GM12875 (cell line): ENCODE measurements around the gene TLX2.

Experiments
- H3K4me3 ChIP-seq: one replicate; pipeline ENCODE4 v1.5.1; 2011; ENCODE audit warnings: low read depth, low read length, control low read depth
- CTCF ChIP-seq: IDR thresholded peaks from 2 replicates; pipeline ENCODE4 v1.5.1; 2011; ENCODE audit warnings: low read depth, mild to moderate bottlenecking, control low read depth, inconsistent platforms, low read length, moderate library complexity, borderline replicate concordance; ENCODE audit not compliant: insufficient read depth

Gene TLX2

DNA sequence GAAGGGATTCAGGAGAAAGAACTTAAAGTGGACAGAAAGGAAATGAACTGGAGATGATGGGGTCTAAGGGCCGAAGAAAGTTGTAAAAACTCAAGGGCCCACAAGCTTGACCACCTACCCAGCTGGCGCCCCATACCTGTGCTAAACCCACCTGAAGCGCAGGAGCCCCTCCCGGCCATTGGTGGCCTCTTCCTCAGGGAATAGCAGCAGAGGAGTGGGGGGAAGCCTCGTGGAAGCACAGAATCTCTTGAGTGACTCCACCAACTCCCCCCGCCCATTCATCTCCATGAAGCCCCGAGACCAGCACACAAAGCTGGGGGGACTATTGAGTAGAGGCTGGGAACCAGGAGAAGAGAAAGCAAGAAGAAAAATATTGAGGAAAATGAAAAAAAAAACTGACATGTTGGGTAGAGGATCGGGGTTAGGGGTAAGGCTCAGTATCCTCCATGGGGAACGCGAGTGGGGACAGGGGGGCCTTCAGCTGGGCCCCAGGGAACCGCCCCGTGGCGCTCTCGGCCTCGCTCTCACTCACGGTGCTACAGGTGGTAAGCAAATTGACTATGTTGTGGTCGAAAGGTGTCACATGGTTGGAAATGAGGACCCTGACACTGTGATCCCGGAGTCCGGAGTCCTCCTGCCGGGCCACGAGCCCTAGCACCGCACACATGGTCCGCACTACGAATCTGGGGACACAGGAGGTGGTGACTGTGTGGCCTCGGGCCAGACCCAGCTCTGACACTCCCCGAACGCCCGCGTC, 14.5 kb downstream of the TLX2 start:
- peak overlapping the region; percentile 82 for H3K4me3 ChIP-seq
- TF ChIP-seq CTCF = peak; percentile 17; the same call in 1 of the 2 replicates

DNA sequence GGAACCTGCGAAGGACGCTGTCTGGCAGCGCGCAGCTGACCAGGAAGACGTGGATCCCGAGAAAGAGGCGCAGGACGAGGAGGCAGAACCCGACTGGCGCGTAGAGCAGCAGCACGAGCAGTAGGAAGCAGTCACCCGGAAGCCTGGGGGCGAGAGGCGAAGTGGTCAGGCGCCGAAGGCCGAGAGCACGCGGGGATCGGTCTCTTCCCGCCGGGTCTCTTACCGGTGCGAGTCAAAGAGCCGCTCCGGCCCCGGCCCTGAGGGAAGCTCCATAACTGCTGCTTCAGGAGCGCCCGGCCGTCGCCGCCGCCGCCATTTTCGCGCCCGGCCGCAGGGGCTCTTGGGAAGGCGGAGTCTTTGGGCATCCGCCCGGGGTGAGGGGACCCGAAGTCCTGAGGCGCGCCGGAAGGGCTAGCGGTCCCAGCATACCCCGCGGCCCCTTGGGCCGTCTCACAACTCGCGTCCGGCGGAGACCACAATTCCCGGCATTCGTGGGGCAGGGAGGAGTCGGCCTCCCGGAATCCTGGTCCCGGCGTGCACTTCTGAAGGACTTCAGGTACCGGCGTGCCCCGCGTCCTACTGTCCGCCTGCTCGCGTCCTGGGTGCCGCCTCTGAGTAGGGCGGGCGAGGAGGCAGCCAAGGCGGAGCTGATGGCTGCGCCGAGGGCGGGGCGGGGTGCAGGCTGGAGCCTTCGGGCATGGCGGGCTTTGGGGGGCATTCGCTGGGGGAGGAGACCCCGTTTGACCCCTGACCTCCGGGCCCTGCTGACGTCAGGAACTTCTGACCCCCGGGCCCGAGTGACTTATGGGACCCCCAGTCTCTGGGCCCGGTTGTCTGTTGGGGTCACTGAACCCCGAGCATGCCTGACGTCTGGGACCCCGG, 15.3 kb downstream of the TLX2 start, which contains the start of the genes AUP1 and HTRA2:
Gene AUP1 (minus strand): TSS at position 350 of the 882 bp plus-strand sequence. CDS start 77 bp downstream, at position 273.
Gene HTRA2 (plus strand): TSS at position 577 of the 882 bp plus-strand sequence. CDS start 74 bp downstream, at position 651.
- TF ChIP-seq CTCF = no peak
- H3K4me3 ChIP-seq = peak within 1 kb of the TSS; percentile 82

DNA sequence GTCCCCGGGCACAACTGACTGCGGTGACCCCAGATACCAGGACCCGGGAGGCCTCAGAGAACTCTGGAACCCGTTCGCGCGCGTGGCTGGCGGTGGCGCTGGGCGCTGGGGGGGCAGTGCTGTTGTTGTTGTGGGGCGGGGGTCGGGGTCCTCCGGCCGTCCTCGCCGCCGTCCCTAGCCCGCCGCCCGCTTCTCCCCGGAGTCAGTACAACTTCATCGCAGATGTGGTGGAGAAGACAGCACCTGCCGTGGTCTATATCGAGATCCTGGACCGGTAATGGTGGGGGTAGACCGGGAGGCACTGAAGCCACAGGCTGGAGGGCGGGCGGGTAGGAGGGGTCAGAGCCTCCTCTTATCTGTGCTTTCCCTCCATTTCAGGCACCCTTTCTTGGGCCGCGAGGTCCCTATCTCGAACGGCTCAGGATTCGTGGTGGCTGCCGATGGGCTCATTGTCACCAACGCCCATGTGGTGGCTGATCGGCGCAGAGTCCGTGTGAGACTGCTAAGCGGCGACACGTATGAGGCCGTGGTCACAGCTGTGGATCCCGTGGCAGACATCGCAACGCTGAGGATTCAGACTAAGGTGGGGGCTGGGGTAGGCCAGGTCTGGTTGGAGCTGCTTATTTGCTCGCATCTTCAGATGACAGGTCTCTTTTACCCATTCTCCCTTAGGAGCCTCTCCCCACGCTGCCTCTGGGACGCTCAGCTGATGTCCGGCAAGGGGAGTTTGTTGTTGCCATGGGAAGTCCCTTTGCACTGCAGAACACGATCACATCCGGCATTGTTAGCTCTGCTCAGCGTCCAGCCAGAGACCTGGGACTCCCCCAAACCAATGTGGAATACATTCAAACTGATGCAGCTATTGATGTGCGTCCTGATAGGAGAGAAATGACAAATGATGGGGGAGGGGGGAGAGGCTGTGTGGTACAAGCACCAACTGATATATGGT, 16.3 kb downstream of the TLX2 start:
- TF ChIP-seq CTCF = no peak
- peak overlapping the region; percentile 82 for H3K4me3 ChIP-seq

- no peak for TF ChIP-seq CTCF
- peak overlapping the region; percentile 82 for H3K4me3 ChIP-seq
Measured at GRCh38 chr2:74531666-74532065, 17.4 kb downstream of the TLX2 start.

GRCh38 chr2:74532222-74532621, 18.0 kb downstream of the TLX2 start:
- H3K4me3 ChIP-seq = no peak overlapping the region
- TF ChIP-seq CTCF = peak; percentile 11; the same call in 1 of the 2 replicates

DNA sequence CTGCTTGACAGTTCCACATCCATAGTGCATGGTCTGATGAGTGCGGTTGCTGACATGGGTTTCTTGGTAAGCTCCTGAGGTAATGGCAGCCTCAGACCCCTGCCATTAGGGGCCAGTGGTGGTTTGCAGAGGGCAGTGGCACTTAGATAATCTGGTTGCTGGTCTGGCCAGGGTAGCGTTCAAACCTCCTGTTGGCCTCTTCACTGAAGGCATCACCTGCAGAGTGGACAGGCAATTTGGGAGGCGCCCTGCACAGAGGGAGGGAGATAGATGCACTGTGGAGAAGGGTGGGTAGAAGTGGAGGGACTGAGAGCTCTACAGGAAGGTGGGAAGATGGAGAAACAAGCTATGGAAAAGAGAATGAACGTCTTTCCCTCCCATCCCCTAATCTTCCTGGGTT, 19.2 kb downstream of the TLX2 start:
- TF ChIP-seq CTCF = no peak
- H3K4me3 ChIP-seq = no peak overlapping the region
